GM12875 (cell line): ENCODE measurements around the gene EDEM3.

Source experiments
- H3K4me3 ChIP-seq: one replicate; pipeline ENCODE4 v1.5.1; 2011; ENCODE audit warnings: low read depth, low read length, control low read depth
- CTCF ChIP-seq: IDR thresholded peaks from 2 replicates; pipeline ENCODE4 v1.5.1; 2011; ENCODE audit warnings: low read depth, mild to moderate bottlenecking, control low read depth, inconsistent platforms, low read length, moderate library complexity, borderline replicate concordance; ENCODE audit not compliant: insufficient read depth

EDEM3 gene

GRCh38 chr1:184660462-184661191 lies 94.0 kb downstream of the EDEM3 start:
- no peak for TF ChIP-seq CTCF
- no peak overlapping the region for H3K4me3 ChIP-seq

GRCh38 chr1:184658055-184658454 lies 96.6 kb downstream of the EDEM3 start:
- TF ChIP-seq CTCF: no peak
- no peak overlapping the region for H3K4me3 ChIP-seq

- H3K4me3 ChIP-seq: no peak overlapping the region
- TF ChIP-seq CTCF: no peak
Observed at GRCh38 chr1:184656221-184656620, 98.4 kb downstream of the EDEM3 start.

GRCh38 chr1:184655185-184655584 lies 99.5 kb downstream of the EDEM3 start:
- TF ChIP-seq CTCF: no peak

GRCh38 chr1:184650177-184650866 lies 104.3 kb downstream of the EDEM3 start:
- no peak for TF ChIP-seq CTCF
- H3K4me3 ChIP-seq: no peak overlapping the region

More at GRCh38 chr1:184655185-184655584, 99.5 kb downstream of the EDEM3 start:
- no peak overlapping the region for H3K4me3 ChIP-seq

GRCh38 chr1:184649451-184649888 lies 105.2 kb downstream of the EDEM3 start:
- no peak for TF ChIP-seq CTCF
- H3K4me3 ChIP-seq: no peak overlapping the region

GRCh38 chr1:184648856-184649201 lies 105.8 kb downstream of the EDEM3 start:
- H3K4me3 ChIP-seq: no peak overlapping the region
- no peak for TF ChIP-seq CTCF
